Activated CD4-positive, alpha-beta T cell treated with anti-CD3 and anti-CD28 coated beads for 1 hour (primary cell): ENCODE results near the gene HDGFL3.
"Not testable (repeated sequence)": the region's sequence is repeated elsewhere in the genome, so short reads cannot be mapped to it uniquely, and the experiment has no call there.

Source experiments
- DNase-seq: peaks from one replicate; pipeline ENCODE4 v3.0.0-alpha.2; 2020

The HDGFL3 gene

GRCh38 chr15:83192742-83193141, 14.9 kb downstream of the HDGFL3 start:
- no peak for DNase-seq

GRCh38 chr15:83190450-83190849, 17.2 kb downstream of the HDGFL3 start:
- DNase-seq, result no peak

GRCh38 chr15:83185561-83185960, 22.1 kb downstream of the HDGFL3 start:
- DNase-seq, result no peak

- DNase-seq, result no peak
Measured at GRCh38 chr15:83178869-83179325, 28.7 kb downstream of the HDGFL3 start.

- no peak for DNase-seq
Measured at GRCh38 chr15:83178390-83178789, 29.2 kb downstream of the HDGFL3 start.

GRCh38 chr15:83174891-83175290, 32.7 kb downstream of the HDGFL3 start:
- DNase-seq, result no peak

- no peak for DNase-seq
Measured at GRCh38 chr15:83170474-83171165, 37.0 kb downstream of the HDGFL3 start.

GRCh38 chr15:83169576-83169975, 38.0 kb downstream of the HDGFL3 start:
- not testable (repeated sequence) for DNase-seq

GRCh38 chr15:83166830-83167229, 40.8 kb downstream of the HDGFL3 start:
- DNase-seq, result no peak

GRCh38 chr15:83166218-83166617, 41.4 kb downstream of the HDGFL3 start:
- DNase-seq, result no peak

GRCh38 chr15:83164771-83165404, 42.7 kb downstream of the HDGFL3 start:
- DNase-seq, result no peak

- no peak for DNase-seq
Measured at GRCh38 chr15:83164111-83164770, 43.4 kb downstream of the HDGFL3 start.

GRCh38 chr15:83163032-83163431, 44.6 kb downstream of the HDGFL3 start:
- no peak for DNase-seq

GRCh38 chr15:83160741-83161140, 46.9 kb downstream of the HDGFL3 start:
- DNase-seq, result no peak

- no peak for DNase-seq
Measured at GRCh38 chr15:83158393-83158792, 49.2 kb downstream of the HDGFL3 start.

- no peak for DNase-seq
Measured at GRCh38 chr15:83155942-83156341, 51.7 kb downstream of the HDGFL3 start.

- no peak for DNase-seq
Measured at GRCh38 chr15:83153288-83153687, 54.3 kb downstream of the HDGFL3 start.

- DNase-seq, result no peak
Measured at GRCh38 chr15:83144771-83145170, 62.9 kb downstream of the HDGFL3 start.

GRCh38 chr15:83142151-83142550, 65.5 kb downstream of the HDGFL3 start:
- not testable (repeated sequence) for DNase-seq

- no peak for DNase-seq
Measured at GRCh38 chr15:83132861-83133523, 74.6 kb downstream of the HDGFL3 start.

- DNase-seq, result no peak
Measured at GRCh38 chr15:83129791-83130190, 77.8 kb downstream of the HDGFL3 start.

- no peak for DNase-seq
Measured at GRCh38 chr15:83127547-83128150, 80.0 kb downstream of the HDGFL3 start.

- no peak for DNase-seq
Measured at GRCh38 chr15:83123529-83123928, 84.1 kb downstream of the HDGFL3 start.
